Upper lobe of left lung (tissue), 4 donors: ENCODE data around the gene MAP4K4.

ENCODE experiments used
- EP300 ChIP-seq, 4 donors: sonication (generic); formaldehyde crosslinking; IDR thresholded peaks; one replicate each; pipeline ENCODE4 v1.5.1; 2017; ENCODE audit warnings: antibody characterized with exemption in 4 of 4, control low read depth in 2 of 4
- POLR2A ChIP-seq, 4 donors: fragments of 450-650 bp; IDR thresholded peaks; one replicate each; pipeline ENCODE4 v1.5.1; 2016 to 2017; ENCODE audit warnings: antibody characterized with exemption in 4 of 4, mild to moderate bottlenecking in 2 of 4
- TF ChIP-seq, protein P1 (sequence below), 6 experiments: fragments of 450-650 bp in 4 of 6; fragments of 200-600 bp in 2 of 6; sonication (generic) in 2 of 6; IDR thresholded peaks; one replicate each; pipeline ENCODE4 v1.5.1; 2016 to 2019; ENCODE audit warnings: antibody characterized with exemption in 6 of 6

DNA sequence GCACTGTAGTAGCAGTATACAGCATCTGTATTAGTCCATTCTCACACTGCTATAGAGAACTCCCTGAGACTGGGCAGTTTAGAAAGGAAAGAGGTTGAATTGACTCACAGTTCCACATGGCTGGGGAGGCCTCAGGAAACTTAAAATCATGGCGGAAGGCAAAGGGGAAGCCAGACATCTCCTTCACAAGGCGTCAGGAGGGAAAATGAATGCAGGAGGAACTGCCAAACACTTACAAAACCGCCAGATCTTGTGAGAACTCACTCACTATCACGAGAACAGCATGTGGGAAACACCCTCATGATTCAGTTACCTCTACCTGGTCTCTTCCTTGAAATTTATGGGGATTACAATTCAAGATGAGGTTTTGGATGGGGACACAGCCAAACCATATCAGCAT, 25.4 kb downstream of the MAP4K4 start:
- TF ChIP-seq, protein P1, sequence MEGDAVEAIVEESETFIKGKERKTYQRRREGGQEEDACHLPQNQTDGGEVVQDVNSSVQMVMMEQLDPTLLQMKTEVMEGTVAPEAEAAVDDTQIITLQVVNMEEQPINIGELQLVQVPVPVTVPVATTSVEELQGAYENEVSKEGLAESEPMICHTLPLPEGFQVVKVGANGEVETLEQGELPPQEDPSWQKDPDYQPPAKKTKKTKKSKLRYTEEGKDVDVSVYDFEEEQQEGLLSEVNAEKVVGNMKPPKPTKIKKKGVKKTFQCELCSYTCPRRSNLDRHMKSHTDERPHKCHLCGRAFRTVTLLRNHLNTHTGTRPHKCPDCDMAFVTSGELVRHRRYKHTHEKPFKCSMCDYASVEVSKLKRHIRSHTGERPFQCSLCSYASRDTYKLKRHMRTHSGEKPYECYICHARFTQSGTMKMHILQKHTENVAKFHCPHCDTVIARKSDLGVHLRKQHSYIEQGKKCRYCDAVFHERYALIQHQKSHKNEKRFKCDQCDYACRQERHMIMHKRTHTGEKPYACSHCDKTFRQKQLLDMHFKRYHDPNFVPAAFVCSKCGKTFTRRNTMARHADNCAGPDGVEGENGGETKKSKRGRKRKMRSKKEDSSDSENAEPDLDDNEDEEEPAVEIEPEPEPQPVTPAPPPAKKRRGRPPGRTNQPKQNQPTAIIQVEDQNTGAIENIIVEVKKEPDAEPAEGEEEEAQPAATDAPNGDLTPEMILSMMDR (IDR thresholded peaks at IDR 0.05) = no peak
- TF ChIP-seq EP300 (IDR thresholded peaks at IDR 0.05) (peak in 1 of 4 donors; percentile 29), POLR2A (IDR thresholded peaks at IDR 0.05) (peak in 1 of 4 donors; percentile 17)
